Stimulated activated CD8-positive, alpha-beta memory T cell treated with anti-CD3 and anti-CD28 coated beads, Interleukin-15, amount 100 ng/mL, for 24 hours (primary cell): Measurements from ENCODE around the gene ADGRG3.
"Not testable (repeated sequence)": the region's sequence is repeated elsewhere in the genome, so short reads cannot be mapped to it uniquely, and the experiment has no call there.

Source experiments
- DNase-seq: peaks from one replicate; pipeline ENCODE4 v3.0.0-alpha.2; 2020; ENCODE audit warnings: low read depth

Gene ADGRG3

GRCh38 chr16:57721356-57722209, 53.5 kb downstream of the ADGRG3 start:
- no peak for DNase-seq

- DNase-seq: no peak
Measured at GRCh38 chr16:57722210-57722499, 54.0 kb downstream of the ADGRG3 start.

- DNase-seq: no peak
Measured at GRCh38 chr16:57722651-57723050, 54.5 kb downstream of the ADGRG3 start.

GRCh38 chr16:57723170-57723569, 55.1 kb downstream of the ADGRG3 start:
- no peak for DNase-seq

GRCh38 chr16:57724531-57724930, 56.4 kb downstream of the ADGRG3 start:
- DNase-seq: no peak

GRCh38 chr16:57725151-57725550, 57.0 kb downstream of the ADGRG3 start:
- DNase-seq: no peak

GRCh38 chr16:57725554-57725953, 57.4 kb downstream of the ADGRG3 start:
- no peak for DNase-seq

- no peak for DNase-seq
Measured at GRCh38 chr16:57725976-57726375, 57.9 kb downstream of the ADGRG3 start.

- no peak for DNase-seq
Measured at GRCh38 chr16:57726433-57726947, 58.4 kb downstream of the ADGRG3 start.

GRCh38 chr16:57727610-57728009, 59.5 kb downstream of the ADGRG3 start:
- DNase-seq: no peak

GRCh38 chr16:57728336-57729181, 60.5 kb downstream of the ADGRG3 start:
- no peak for DNase-seq

- no peak for DNase-seq
Measured at GRCh38 chr16:57729182-57729484, 61.0 kb downstream of the ADGRG3 start.

- not testable (repeated sequence) for DNase-seq
Measured at GRCh38 chr16:57729852-57730251, 61.7 kb downstream of the ADGRG3 start.

- DNase-seq: no peak
Measured at GRCh38 chr16:57730771-57731730, 62.9 kb downstream of the ADGRG3 start.

GRCh38 chr16:57732037-57732436, 63.9 kb downstream of the ADGRG3 start:
- DNase-seq: no peak

GRCh38 chr16:57732714-57733113, 64.6 kb downstream of the ADGRG3 start:
- DNase-seq: no peak

GRCh38 chr16:57734308-57734924, 66.3 kb downstream of the ADGRG3 start:
- DNase-seq: no peak

GRCh38 chr16:57734925-57735754, 67.0 kb downstream of the ADGRG3 start:
- peak; percentile 87 for DNase-seq

- DNase-seq: no peak
Measured at GRCh38 chr16:57735755-57736418, 67.8 kb downstream of the ADGRG3 start, which contains the start of gene KATNB1. TSS of gene KATNB1 (plus strand) at chr16:57735770. CDS start at chr16:57737244, 1,474 bp downstream.
